ENCODE measurements around the gene VOPP1.

Gene VOPP1

DNA sequence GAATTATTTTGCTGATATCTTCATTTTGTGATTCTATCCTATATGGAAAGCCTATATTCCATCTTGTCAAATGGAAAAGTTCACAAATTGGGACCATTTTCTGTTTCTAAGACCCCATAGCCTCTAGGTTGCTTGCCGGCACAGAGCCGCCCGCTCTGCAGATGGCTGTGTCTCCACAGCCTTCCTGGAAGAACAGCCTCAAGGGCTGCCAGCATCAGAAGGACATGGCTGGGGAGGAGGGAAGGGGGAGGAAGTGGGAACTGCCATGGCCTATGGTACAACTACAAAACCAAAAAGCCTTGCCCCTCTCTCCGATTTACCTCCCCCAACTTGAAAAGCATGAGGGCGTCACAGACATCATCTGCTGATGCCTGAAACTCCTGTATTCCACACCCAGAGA, 131.3 kb downstream of the VOPP1 start:
- Histone ChIP-seq H3K36me3 (ENCODE audit: control insufficient read depth, insufficient read depth, low read length) (no peaks in the 10 kb centered on the region), H3K9ac (ENCODE audit: low read depth, low read length) (no peak overlapping the region), H3K27me3 (ENCODE audit: control insufficient read depth, insufficient read depth, low read length) (no peaks in the 10 kb centered on the region), H3K9me3 (ENCODE audit: control insufficient read depth, insufficient read depth, low read length) (no peaks in the 10 kb centered on the region), H3K4me3 (ENCODE audit: low read depth, low read length) (no peak overlapping the region), H3K4me1 (ENCODE audit: control insufficient read depth, insufficient read depth, low read length) (no peaks in the 10 kb centered on the region)

DNA sequence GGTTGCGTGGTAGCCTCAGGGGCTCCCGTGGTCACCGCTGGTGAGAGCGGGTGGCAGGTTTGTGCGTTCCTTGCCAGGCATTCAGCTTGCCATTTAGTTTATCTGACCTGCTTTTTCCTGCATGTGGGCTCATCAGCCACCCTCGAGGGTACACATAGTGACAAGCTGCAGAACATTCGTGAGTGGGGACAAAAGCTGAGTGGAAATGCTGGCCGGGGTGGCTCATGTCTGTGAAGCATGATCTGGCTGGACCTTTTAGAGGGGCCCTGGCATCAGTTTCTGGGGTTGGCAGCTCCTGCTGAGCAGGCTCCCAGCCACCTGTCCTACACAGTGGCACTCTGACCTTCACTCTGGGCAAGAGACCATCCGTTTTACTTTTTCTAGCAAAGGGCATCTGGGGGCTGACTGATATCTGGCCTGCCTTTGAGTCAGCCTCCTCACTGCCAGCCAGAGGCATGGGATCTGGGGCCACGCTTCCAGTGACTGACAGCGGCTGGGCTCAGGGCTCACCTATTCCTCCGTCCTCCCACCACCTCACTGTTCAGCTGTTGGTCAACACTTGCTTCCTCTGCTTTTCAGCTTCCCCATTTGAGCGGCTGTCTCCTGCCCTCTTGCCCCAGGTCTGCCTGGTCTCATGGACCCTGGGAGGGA, 132.1 kb downstream of the VOPP1 start:
- Histone ChIP-seq H3K9me3 (ENCODE audit: control insufficient read depth, insufficient read depth, low read length) (no peaks in the 10 kb centered on the region), H3K4me1 (ENCODE audit: control insufficient read depth, insufficient read depth, low read length) (no peaks in the 10 kb centered on the region), H3K36me3 (ENCODE audit: control insufficient read depth, insufficient read depth, low read length) (no peaks in the 10 kb centered on the region), H3K4me3 (ENCODE audit: low read depth, low read length) (no peak overlapping the region), H3K9ac (ENCODE audit: low read depth, low read length) (no peak overlapping the region), H3K27me3 (ENCODE audit: control insufficient read depth, insufficient read depth, low read length) (no peaks in the 10 kb centered on the region)

GRCh38 chr7:55439627-55440026, 132.7 kb downstream of the VOPP1 start:
- Histone ChIP-seq H3K4me1 (ENCODE audit: control insufficient read depth, insufficient read depth, low read length) (no peaks in the 10 kb centered on the region), H3K4me3 (ENCODE audit: low read depth, low read length) (no peak overlapping the region), H3K27me3 (ENCODE audit: control insufficient read depth, insufficient read depth, low read length) (no peaks in the 10 kb centered on the region), H3K9me3 (ENCODE audit: control insufficient read depth, insufficient read depth, low read length) (no peaks in the 10 kb centered on the region), H3K9ac (ENCODE audit: low read depth, low read length) (no peak overlapping the region), H3K36me3 (ENCODE audit: control insufficient read depth, insufficient read depth, low read length) (no peaks in the 10 kb centered on the region)

DNA sequence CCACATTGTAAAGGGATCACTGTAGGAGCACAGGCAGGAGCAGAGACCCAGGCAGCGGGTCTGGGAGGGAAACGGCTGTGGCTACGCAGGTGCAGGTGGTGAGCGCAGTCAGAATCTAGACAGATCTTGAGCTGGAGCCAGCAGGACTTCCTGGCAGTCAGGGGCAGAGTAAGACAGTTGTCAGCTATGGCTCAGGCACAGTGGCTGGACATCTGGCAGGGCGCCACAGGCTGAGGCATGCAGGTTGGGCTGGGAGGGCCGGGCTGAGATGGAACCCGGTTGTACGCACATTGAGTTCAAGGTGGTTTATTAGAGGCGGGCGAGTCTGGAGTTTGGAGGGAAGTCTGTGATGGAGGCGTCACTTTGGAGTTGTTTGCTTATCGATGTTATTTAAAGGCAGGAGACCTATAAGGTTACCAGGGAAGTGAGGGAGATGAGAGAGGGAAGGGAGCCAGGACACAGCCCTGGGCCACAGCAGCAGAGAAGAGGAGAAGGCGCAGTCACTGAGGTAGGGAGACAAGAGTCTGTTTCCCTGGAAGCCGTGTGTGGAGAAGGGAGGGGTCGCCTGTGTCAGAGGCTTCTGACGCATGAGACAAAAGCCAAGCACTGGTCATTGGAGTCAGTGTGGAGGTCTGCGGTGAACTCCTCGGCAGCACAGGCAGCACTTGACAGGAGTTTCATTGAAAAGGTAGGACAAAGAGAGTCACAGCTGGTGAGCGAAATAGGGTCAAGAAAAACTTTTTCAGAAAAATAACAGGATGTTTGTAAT, 133.4 kb downstream of the VOPP1 start:
- no peaks in the 10 kb centered on the region for H3K27me3 ChIP-seq (ENCODE audit: control insufficient read depth, insufficient read depth, low read length)
- no peaks in the 10 kb centered on the region for H3K36me3 ChIP-seq (ENCODE audit: control insufficient read depth, insufficient read depth, low read length)
- H3K4me1 ChIP-seq (ENCODE audit: control insufficient read depth, insufficient read depth, low read length) = no peaks in the 10 kb centered on the region

GRCh38 chr7:55438085-55438756, 134.1 kb downstream of the VOPP1 start:
- Histone ChIP-seq H3K4me3 (ENCODE audit: low read depth, low read length) (no peak overlapping the region), H3K9ac (ENCODE audit: low read depth, low read length) (no peak overlapping the region), H3K27me3 (ENCODE audit: control insufficient read depth, insufficient read depth, low read length) (no peaks in the 10 kb centered on the region), H3K4me1 (ENCODE audit: control insufficient read depth, insufficient read depth, low read length) (no peaks in the 10 kb centered on the region), H3K36me3 (ENCODE audit: control insufficient read depth, insufficient read depth, low read length) (no peaks in the 10 kb centered on the region), H3K9me3 (ENCODE audit: control insufficient read depth, insufficient read depth, low read length) (no peaks in the 10 kb centered on the region)

More for the DNA sequence above, 133.4 kb downstream of the VOPP1 start:
- no peak overlapping the region for H3K4me3 ChIP-seq (ENCODE audit: low read depth, low read length)
- no peaks in the 10 kb centered on the region for H3K9me3 ChIP-seq (ENCODE audit: control insufficient read depth, insufficient read depth, low read length)
- no peak overlapping the region for H3K9ac ChIP-seq (ENCODE audit: low read depth, low read length)

DNA sequence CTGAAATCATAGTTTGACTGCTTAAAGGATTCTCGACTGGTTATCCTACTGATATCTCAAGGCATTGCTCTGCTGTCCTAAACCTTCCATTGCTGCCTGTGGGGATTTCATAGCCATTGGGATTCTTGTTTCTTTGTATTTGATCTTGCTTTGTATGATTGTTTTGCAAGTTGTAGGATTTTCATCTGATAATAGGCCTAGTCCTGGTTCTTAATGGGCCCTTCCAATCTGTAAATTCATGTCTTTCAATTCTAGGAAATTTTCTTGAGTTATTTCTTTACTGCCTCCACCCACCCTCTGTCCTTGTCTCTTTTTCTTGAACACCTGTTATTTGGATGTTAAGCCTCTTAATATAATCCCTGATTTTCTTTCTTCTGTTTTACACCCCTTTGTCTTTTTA, 134.9 kb downstream of the VOPP1 start:
- H3K9ac ChIP-seq (ENCODE audit: low read depth, low read length) = no peak overlapping the region
- H3K36me3 ChIP-seq (ENCODE audit: control insufficient read depth, insufficient read depth, low read length) = no peaks in the 10 kb centered on the region
- no peaks in the 10 kb centered on the region for H3K9me3 ChIP-seq (ENCODE audit: control insufficient read depth, insufficient read depth, low read length)
- no peak overlapping the region for H3K4me3 ChIP-seq (ENCODE audit: low read depth, low read length)
- H3K27me3 ChIP-seq (ENCODE audit: control insufficient read depth, insufficient read depth, low read length) = no peaks in the 10 kb centered on the region
- H3K4me1 ChIP-seq (ENCODE audit: control insufficient read depth, insufficient read depth, low read length) = no peaks in the 10 kb centered on the region

DNA sequence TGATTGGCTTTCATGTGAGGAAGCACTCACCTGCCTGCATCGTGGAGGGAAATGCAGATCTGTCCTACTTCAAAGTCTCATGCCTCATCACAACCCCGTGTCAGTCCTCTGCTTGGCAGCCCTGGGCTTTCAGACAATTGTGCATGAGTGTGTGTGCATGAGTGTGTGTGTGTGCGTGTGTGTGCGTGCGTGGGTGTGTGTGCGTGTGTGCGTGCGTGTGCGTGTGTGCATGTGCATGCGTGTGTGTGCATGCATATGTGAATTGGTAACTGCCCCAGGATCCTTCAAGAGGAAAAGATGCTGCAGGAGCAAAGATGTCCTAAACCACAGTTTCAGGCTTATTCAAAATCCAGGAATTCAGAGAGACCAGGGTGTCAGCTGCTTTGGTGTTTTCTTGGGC, 135.8 kb downstream of the VOPP1 start:
- Histone ChIP-seq H3K4me3 (ENCODE audit: low read depth, low read length) (no peak overlapping the region), H3K4me1 (ENCODE audit: control insufficient read depth, insufficient read depth, low read length) (no peaks in the 10 kb centered on the region), H3K9me3 (ENCODE audit: control insufficient read depth, insufficient read depth, low read length) (no peaks in the 10 kb centered on the region), H3K9ac (ENCODE audit: low read depth, low read length) (no peak overlapping the region), H3K27me3 (ENCODE audit: control insufficient read depth, insufficient read depth, low read length) (no peaks in the 10 kb centered on the region), H3K36me3 (ENCODE audit: control insufficient read depth, insufficient read depth, low read length) (no peaks in the 10 kb centered on the region)

GRCh38 chr7:55435466-55435865, 136.8 kb downstream of the VOPP1 start:
- Histone ChIP-seq H3K4me3 (ENCODE audit: low read depth, low read length) (no peak overlapping the region), H3K36me3 (ENCODE audit: control insufficient read depth, insufficient read depth, low read length) (no peaks in the 10 kb centered on the region), H3K9ac (ENCODE audit: low read depth, low read length) (no peak overlapping the region), H3K4me1 (ENCODE audit: control insufficient read depth, insufficient read depth, low read length) (no peaks in the 10 kb centered on the region), H3K9me3 (ENCODE audit: control insufficient read depth, insufficient read depth, low read length) (no peaks in the 10 kb centered on the region), H3K27me3 (ENCODE audit: control insufficient read depth, insufficient read depth, low read length) (no peaks in the 10 kb centered on the region)

GRCh38 chr7:55432939-55433784, 139.1 kb downstream of the VOPP1 start:
- Histone ChIP-seq H3K9me3 (ENCODE audit: control insufficient read depth, insufficient read depth, low read length) (no peaks in the 10 kb centered on the region), H3K9ac (ENCODE audit: low read depth, low read length) (no peak overlapping the region), H3K4me1 (ENCODE audit: control insufficient read depth, insufficient read depth, low read length) (no peaks in the 10 kb centered on the region), H3K27me3 (ENCODE audit: control insufficient read depth, insufficient read depth, low read length) (no peaks in the 10 kb centered on the region), H3K36me3 (ENCODE audit: control insufficient read depth, insufficient read depth, low read length) (no peaks in the 10 kb centered on the region), H3K4me3 (ENCODE audit: low read depth, low read length) (no peak overlapping the region)

DNA sequence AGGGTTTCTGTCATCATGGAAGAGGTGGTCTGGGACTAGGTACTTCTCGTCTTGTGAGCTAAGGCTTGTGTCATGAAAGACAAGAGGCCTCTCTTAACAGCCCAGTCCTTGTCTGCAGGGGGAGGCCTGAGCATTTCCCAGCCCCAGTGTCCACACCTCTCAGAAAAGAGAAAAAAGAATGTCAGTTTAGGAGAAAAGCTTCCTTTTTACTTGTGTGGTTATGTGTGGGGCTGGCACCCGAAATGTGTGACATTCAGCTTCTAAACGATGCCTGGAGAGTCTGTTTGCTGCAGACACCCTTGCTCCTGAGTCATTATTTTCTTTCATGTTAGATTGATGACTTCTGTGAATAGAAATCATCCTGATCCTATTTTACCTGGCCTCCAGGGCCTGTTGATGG, 139.8 kb downstream of the VOPP1 start:
- Histone ChIP-seq H3K36me3 (ENCODE audit: control insufficient read depth, insufficient read depth, low read length) (no peaks in the 10 kb centered on the region), H3K27me3 (ENCODE audit: control insufficient read depth, insufficient read depth, low read length) (no peaks in the 10 kb centered on the region), H3K9me3 (ENCODE audit: control insufficient read depth, insufficient read depth, low read length) (no peaks in the 10 kb centered on the region), H3K4me3 (ENCODE audit: low read depth, low read length) (no peak overlapping the region), H3K4me1 (ENCODE audit: control insufficient read depth, insufficient read depth, low read length) (no peaks in the 10 kb centered on the region), H3K9ac (ENCODE audit: low read depth, low read length) (no peak overlapping the region)

DNA sequence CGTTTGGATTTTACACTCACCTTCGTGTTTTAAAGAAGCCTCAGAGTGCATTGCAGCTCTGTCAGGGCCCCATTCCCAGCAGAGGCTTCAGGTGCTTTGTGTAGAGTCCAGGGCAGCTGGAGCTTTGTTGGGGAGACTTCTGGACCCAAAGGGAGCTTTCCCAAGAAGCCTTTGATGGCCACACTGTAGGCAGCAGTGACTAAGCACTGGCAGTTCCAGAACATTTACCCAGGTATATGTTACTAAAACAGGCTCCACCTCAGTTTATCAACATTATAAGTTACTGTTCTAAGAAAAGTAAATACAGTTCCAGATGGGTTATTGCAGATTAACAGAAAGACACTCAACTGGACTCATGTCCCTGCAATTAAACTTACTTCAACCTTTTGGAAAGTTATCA, 140.4 kb downstream of the VOPP1 start:
- Histone ChIP-seq H3K4me3 (ENCODE audit: low read depth, low read length) (no peak overlapping the region), H3K36me3 (ENCODE audit: control insufficient read depth, insufficient read depth, low read length) (no peaks in the 10 kb centered on the region), H3K9ac (ENCODE audit: low read depth, low read length) (no peak overlapping the region), H3K27me3 (ENCODE audit: control insufficient read depth, insufficient read depth, low read length) (no peaks in the 10 kb centered on the region), H3K4me1 (ENCODE audit: control insufficient read depth, insufficient read depth, low read length) (peaks cover 4% of the 10 kb centered on the region), H3K9me3 (ENCODE audit: control insufficient read depth, insufficient read depth, low read length) (no peaks in the 10 kb centered on the region)

Data from iPS-15b (cell line).